Activated gamma-delta T cell treated with anti-CD3 and anti-CD28 coated beads, Interleukin-2, amount 50 U/mL, for 16 hours (primary cell): Measurements from ENCODE around the gene TRIM2.

Experiments
- DNase-seq: peaks from one replicate; pipeline ENCODE4 v3.0.0-alpha.2; 2020; ENCODE audit warnings: low read depth

The TRIM2 gene

GRCh38 chr4:153375303-153375702 is 171.1 kb downstream of the TRIM2 start:
- DNase-seq = no peak

- no peak for DNase-seq
Observed at GRCh38 chr4:153383131-153383530, 178.9 kb downstream of the TRIM2 start.

- DNase-seq = no peak
Observed at GRCh38 chr4:153384160-153384559, 179.9 kb downstream of the TRIM2 start.

- DNase-seq = no peak
Observed at GRCh38 chr4:153385784-153386183, 181.5 kb downstream of the TRIM2 start.

- DNase-seq = no peak
Observed at GRCh38 chr4:153387981-153388380, 183.7 kb downstream of the TRIM2 start.
